Measurements from ENCODE around the gene OBP2B.
"Not testable (repeated sequence)": the region's sequence is repeated elsewhere in the genome, so short reads cannot be mapped to it uniquely, and the experiment has no call there.

OBP2B gene

GRCh38 chr9:133236291-133237034, 27.4 kb upstream of the OBP2B start:
- 83% methylated on average over 16 of the region's 19 CpGs for WGBS
- not testable (repeated sequence) for H3K4ac ChIP-seq (ENCODE audit: low read depth in 1 of 2, low read length in 2 of 2); H3K36me3 ChIP-seq (ENCODE audit: control insufficient read depth in 1 of 2, insufficient read depth in 2 of 2, low read depth in 1 of 2, low read length in 2 of 2); H2BK12ac ChIP-seq (ENCODE audit: low read length in 2 of 2); H3K9me3 ChIP-seq (ENCODE audit: control insufficient read depth, low read length); H2AFZ ChIP-seq (ENCODE audit: low read depth, low read length); H2AK5ac ChIP-seq (ENCODE audit: low read length, severe bottlenecking); H3K18ac ChIP-seq (ENCODE audit: low read depth in 1 of 2, low read length in 2 of 2); H3K79me1 ChIP-seq (replicated peaks; ENCODE audit: low read length, poor library complexity, severe bottlenecking); H4K91ac ChIP-seq (ENCODE audit: low read length); H3K4me2 ChIP-seq (ENCODE audit: low read length, poor library complexity, severe bottlenecking); H2BK5ac ChIP-seq (ENCODE audit: low read depth, low read length, poor library complexity, severe bottlenecking); H3K27ac ChIP-seq (ENCODE audit: low read length, poor library complexity, severe bottlenecking); H3K23ac ChIP-seq (ENCODE audit: low read length in 2 of 2); DNase-seq; H3K4me3 ChIP-seq (ENCODE audit: insufficient read depth in 1 of 2, low read depth in 1 of 2, low read length in 2 of 2); H2BK15ac ChIP-seq (ENCODE audit: low read depth, poor library complexity, severe bottlenecking); H2BK120ac ChIP-seq (ENCODE audit: low read depth, low read length); H4K8ac ChIP-seq (ENCODE audit: low read length); H3K14ac ChIP-seq (ENCODE audit: low read length in 2 of 2)
- Histone ChIP-seq H3K27me3 (ENCODE audit: control insufficient read depth in 1 of 2, insufficient read depth in 1 of 2, low read length in 2 of 2) (peaks cover 0 to 25% of the 10 kb centered on the region in 2 experiments), H3K4me1 (ENCODE audit: control insufficient read depth, insufficient read depth, low read depth, low read length) (peaks cover 15% of the 10 kb centered on the region), H3K9ac (ENCODE audit: low read length) (peak overlapping the region; percentile 79)

- H2AK5ac ChIP-seq (ENCODE audit: low read length, severe bottlenecking), result no peak overlapping the region
- H2BK120ac ChIP-seq (ENCODE audit: low read depth, low read length), result no peak overlapping the region
- H3K23ac ChIP-seq (ENCODE audit: low read length in 2 of 2), result no peak overlapping the region
- H3K9me3 ChIP-seq (ENCODE audit: control insufficient read depth, low read length), result no peaks in the 10 kb centered on the region
- no peak overlapping the region for H3K4ac ChIP-seq (ENCODE audit: low read depth in 1 of 2, low read length in 2 of 2)
- H3K79me1 ChIP-seq (replicated peaks; ENCODE audit: low read length, poor library complexity, severe bottlenecking), result no peaks in the 10 kb centered on the region
- no peak overlapping the region for H3K27ac ChIP-seq (ENCODE audit: low read length, poor library complexity, severe bottlenecking)
- H2BK12ac ChIP-seq (ENCODE audit: low read length in 2 of 2), result no peak overlapping the region
- no peak for DNase-seq
- no peak overlapping the region for H2AFZ ChIP-seq (ENCODE audit: low read depth, low read length)
- no peaks in the 10 kb centered on the region for H3K36me3 ChIP-seq (ENCODE audit: control insufficient read depth in 1 of 2, insufficient read depth in 2 of 2, low read depth in 1 of 2, low read length in 2 of 2)
- no peak overlapping the region for H3K18ac ChIP-seq (ENCODE audit: low read depth in 1 of 2, low read length in 2 of 2)
- no peak overlapping the region for H2BK15ac ChIP-seq (ENCODE audit: low read depth, poor library complexity, severe bottlenecking)
- no peak overlapping the region for H2BK5ac ChIP-seq (ENCODE audit: low read depth, low read length, poor library complexity, severe bottlenecking)
- no peak overlapping the region for H3K9ac ChIP-seq (ENCODE audit: low read length)
- no peak overlapping the region for H3K14ac ChIP-seq (ENCODE audit: low read length in 2 of 2)
- H3K4me2 ChIP-seq (ENCODE audit: low read length, poor library complexity, severe bottlenecking), result no peak overlapping the region
- peaks cover 15% of the 10 kb centered on the region for H3K4me1 ChIP-seq (ENCODE audit: control insufficient read depth, insufficient read depth, low read depth, low read length)
- whole genome bisulfite sequencing, result 76% methylated on average over 3 of the region's 11 CpGs
- H3K27me3 ChIP-seq (ENCODE audit: control insufficient read depth in 1 of 2, insufficient read depth in 1 of 2, low read length in 2 of 2), result peaks cover 0 to 21% of the 10 kb centered on the region in 2 experiments
- no peak overlapping the region for H4K91ac ChIP-seq (ENCODE audit: low read length)
- no peak overlapping the region for H4K8ac ChIP-seq (ENCODE audit: low read length)
- no peak overlapping the region for H3K4me3 ChIP-seq (ENCODE audit: insufficient read depth in 1 of 2, low read depth in 1 of 2, low read length in 2 of 2)
Measured at GRCh38 chr9:133235549-133236222, 26.6 kb upstream of the OBP2B start.

DNA sequence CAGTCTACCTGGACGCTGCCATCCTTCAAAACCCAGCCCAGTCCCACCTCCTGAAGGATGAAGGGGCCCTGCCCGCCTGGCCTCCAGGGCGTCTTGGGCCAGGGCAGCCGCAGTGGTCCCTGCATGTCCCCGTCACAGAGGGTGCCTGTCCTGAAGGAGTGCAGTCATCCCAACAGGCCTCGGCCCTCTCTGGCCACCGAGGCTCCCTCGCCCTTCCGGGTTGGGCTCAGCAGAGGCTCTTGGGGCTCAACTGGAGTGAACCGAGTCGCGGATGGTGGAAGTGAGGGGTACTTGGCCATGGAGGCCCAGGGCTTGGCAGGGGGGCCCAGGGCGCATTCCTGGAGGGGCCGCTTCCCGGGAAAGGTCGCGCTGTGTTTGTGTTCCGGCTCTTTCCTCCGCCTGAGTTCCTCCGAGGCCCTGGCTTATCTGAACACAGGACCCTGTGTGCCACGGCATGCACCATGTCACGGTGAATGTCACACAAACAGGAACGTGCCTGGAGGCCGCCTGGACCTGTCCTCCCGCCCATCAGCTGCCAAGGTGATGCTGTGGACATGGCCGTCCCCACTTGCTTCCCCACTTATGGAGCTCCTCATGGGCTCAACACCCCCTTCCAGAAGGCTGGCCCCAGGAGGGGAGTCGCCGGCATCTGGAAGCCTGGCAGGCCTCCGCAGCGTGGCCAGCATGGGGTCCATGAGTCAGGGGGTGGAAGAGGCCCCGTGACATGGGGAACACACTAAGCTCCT, 25.7 kb upstream of the OBP2B start:
- Histone ChIP-seq H3K27me3 (ENCODE audit: control insufficient read depth in 1 of 2, insufficient read depth in 1 of 2, low read length in 2 of 2) (peaks cover 0 to 23% of the 10 kb centered on the region in 2 experiments), H2BK12ac (ENCODE audit: low read length in 2 of 2) (no peak overlapping the region), H3K4ac (ENCODE audit: low read depth in 1 of 2, low read length in 2 of 2) (no peak overlapping the region), H3K23ac (ENCODE audit: low read length in 2 of 2) (no peak overlapping the region), H3K79me1 (replicated peaks; ENCODE audit: low read length, poor library complexity, severe bottlenecking) (no peaks in the 10 kb centered on the region), H3K14ac (ENCODE audit: low read length in 2 of 2) (no peak overlapping the region), H2AK5ac (ENCODE audit: low read length, severe bottlenecking) (no peak overlapping the region), H3K9ac (ENCODE audit: low read length) (no peak overlapping the region), H2BK120ac (ENCODE audit: low read depth, low read length) (no peak overlapping the region), H4K8ac (ENCODE audit: low read length) (no peak overlapping the region), H3K4me2 (ENCODE audit: low read length, poor library complexity, severe bottlenecking) (no peak overlapping the region), H4K91ac (ENCODE audit: low read length) (no peak overlapping the region), H3K4me3 (ENCODE audit: insufficient read depth in 1 of 2, low read depth in 1 of 2, low read length in 2 of 2) (no peak overlapping the region), H3K36me3 (ENCODE audit: control insufficient read depth in 1 of 2, insufficient read depth in 2 of 2, low read depth in 1 of 2, low read length in 2 of 2) (no peaks in the 10 kb centered on the region), H2BK15ac (ENCODE audit: low read depth, poor library complexity, severe bottlenecking) (no peak overlapping the region), H2BK5ac (ENCODE audit: low read depth, low read length, poor library complexity, severe bottlenecking) (no peak overlapping the region), H3K18ac (ENCODE audit: low read depth in 1 of 2, low read length in 2 of 2) (no peak overlapping the region), H3K27ac (ENCODE audit: low read length, poor library complexity, severe bottlenecking) (no peak overlapping the region), H3K4me1 (ENCODE audit: control insufficient read depth, insufficient read depth, low read depth, low read length) (peaks cover 15% of the 10 kb centered on the region), H2AFZ (ENCODE audit: low read depth, low read length) (no peak overlapping the region), H3K9me3 (ENCODE audit: control insufficient read depth, low read length) (no peaks in the 10 kb centered on the region)
- WGBS, result 91% methylated on average over 31 of the region's 31 CpGs
- DNase-seq, result no peak
